Right hindlimb (tissue), 1 donor: ENCODE data around the gene SLC9A8.

Source experiments
- DNase-seq: peaks from one replicate; pipeline ENCODE4 v3.0.0-alpha.2; 2018

Gene SLC9A8

GRCh38 chr20:49896204-49896603 lies 83.6 kb downstream of the SLC9A8 start:
- DNase-seq, result no peak

GRCh38 chr20:49899541-49900383 lies 87.1 kb downstream of the SLC9A8 start:
- no peak for DNase-seq

GRCh38 chr20:49901588-49901987 lies 89.0 kb downstream of the SLC9A8 start:
- DNase-seq, result no peak

- no peak for DNase-seq
These were observed 92.0 kb downstream of the SLC9A8 start for GRCh38 chr20:49904440-49905214.

GRCh38 chr20:49905415-49906091 lies 92.9 kb downstream of the SLC9A8 start:
- DNase-seq, result no peak

- DNase-seq, result no peak
These were observed 93.5 kb downstream of the SLC9A8 start for GRCh38 chr20:49906101-49906604.

GRCh38 chr20:49906615-49907154 lies 94.1 kb downstream of the SLC9A8 start:
- no peak for DNase-seq

- no peak for DNase-seq
These were observed 95.0 kb downstream of the SLC9A8 start for GRCh38 chr20:49907405-49908257.

GRCh38 chr20:49908258-49908565 lies 95.6 kb downstream of the SLC9A8 start:
- no peak for DNase-seq

- DNase-seq, result no peak
These were observed 97.1 kb downstream of the SLC9A8 start for GRCh38 chr20:49909499-49910339.

GRCh38 chr20:49910340-49910706 lies 97.7 kb downstream of the SLC9A8 start:
- no peak for DNase-seq

- DNase-seq, result no peak
These were observed 100.9 kb downstream of the SLC9A8 start for GRCh38 chr20:49913399-49914047.

- no peak for DNase-seq
These were observed 101.9 kb downstream of the SLC9A8 start for GRCh38 chr20:49914310-49915117.

GRCh38 chr20:49915118-49915379 lies 102.4 kb downstream of the SLC9A8 start:
- DNase-seq, result no peak

GRCh38 chr20:49915380-49916145 lies 102.9 kb downstream of the SLC9A8 start, which contains the start of gene SPATA2:
TSS of gene SPATA2 (minus strand) at chr20:49915529. CDS start at chr20:49908490, 7,039 bp downstream.
- peak; percentile 95 for DNase-seq

- no peak for DNase-seq
These were observed 103.7 kb downstream of the SLC9A8 start for GRCh38 chr20:49916146-49917002.

GRCh38 chr20:49918446-49918845 lies 105.8 kb downstream of the SLC9A8 start:
- no peak for DNase-seq

- no peak for DNase-seq
These were observed 106.4 kb downstream of the SLC9A8 start for GRCh38 chr20:49919009-49919408.
